HCT116 (cell line): ENCODE results near the gene CSHL1. TPM values are rescaled to one million over a fixed set of nuclear protein-coding genes. Genes with fewer than 3 reads are reported as not detected.

Experiments used
- ATAC-seq: fragments of 200-7000 bp; cut with Tn5 transposase; 2 replicates; pipeline ENCODE4 v1.9.1; 2020; ENCODE audit warnings: mild to moderate bottlenecking, moderate library complexity
- BruUV-seq: library from RNA; stranded (reverse); fragments of 400-500 nt; replicated peaks from 2 replicates; lab custom pipeline; 2021; lab: Mats Ljungman, UMichigan
- CTCF ChIA-PET: fragments of 300-600 bp; sonication (Branson Sonifier 250); formaldehyde crosslinking; loops from one replicate; lab custom pipeline; 2021; ENCODE audit warnings: antibody characterized with exemption; lab: Charles Lee
- POLR2A ChIA-PET: fragments of 300-600, 350-600 bp; sonication (Branson Sonifier 250); formaldehyde crosslinking; loops from one replicate; lab custom pipeline; 2021; ENCODE audit warnings: antibody characterized with exemption; lab: Charles Lee
- RAD21 ChIA-PET, 2 experiments: fragments of 300-600 bp; sonication (Branson Sonifier 250); formaldehyde crosslinking; loops; one replicate each; lab custom pipeline; 2023; ENCODE audit warnings: low total read pairs in 2 of 2; ENCODE audit not compliant: uncharacterized antibody in 2 of 2, unreplicated experiment in 2 of 2, low non-redundant PET in 1 of 2; lab: Charles Lee
- DNase-seq: peaks from one replicate; pipeline ENCODE4 v3.0.0-alpha.2; 2010; ENCODE audit warnings: low read depth, low spot score
- H2AFZ ChIP-seq: fragments of 200-600 bp; shearing (Covaris generic), sonication (generic); 2 replicates; pipeline ENCODE4 v1.6.1; 2017; ENCODE audit warnings: low read depth, mixed run types, mixed read lengths, antibody characterized with exemption, low read length; ENCODE audit not compliant: poor library complexity, severe bottlenecking
- H3K27ac ChIP-seq: 2 replicates; pipeline ENCODE4 v1.5.1; 2012; ENCODE audit warnings: low read depth, low read length
- H3K27me3 ChIP-seq: fragments of 200-600 bp; sonication (generic); 2 replicates; pipeline ENCODE4 v1.6.1; 2016; ENCODE audit warnings: mixed run types, low read length, mixed read lengths; ENCODE audit not compliant: insufficient read depth
- H3K36me3 ChIP-seq, 2 experiments: fragments of 200-500 bp in 1 of 2; fragments of 200-600 bp in 1 of 2; sonication (Bioruptor generic) in 1 of 2; sonication (generic) in 1 of 2; 2 replicates each; pipeline versions ENCODE4 v1.5.1 to v1.6.1; 2014 to 2016; ENCODE audit warnings: low read length in 2 of 2, inconsistent platforms in 1 of 2, mixed read lengths in 1 of 2, mixed run types in 1 of 2; ENCODE audit not compliant: insufficient read depth in 2 of 2, control insufficient read depth in 1 of 2
- H3K4me1 ChIP-seq, 2 experiments: fragments of 200-600 bp in 1 of 2; sonication (generic) in 1 of 2; 2 replicates each; pipeline versions ENCODE4 v1.5.1 to v1.6.1; 2012 to 2017; ENCODE audit warnings: low read length in 2 of 2, inconsistent platforms in 1 of 2, mild to moderate bottlenecking in 1 of 2, mixed read lengths in 1 of 2, mixed run types in 1 of 2, moderate library complexity in 1 of 2; ENCODE audit not compliant: insufficient read depth in 2 of 2, control insufficient read depth in 1 of 2
- H3K4me2 ChIP-seq: fragments of 200-600 bp; sonication (generic); 2 replicates; pipeline ENCODE4 v1.6.1; 2017; ENCODE audit warnings: mixed run types, low read length, mixed read lengths
- H3K4me3 ChIP-seq, 2 experiments: fragments of 200-600 bp in 1 of 2; sonication (generic) in 1 of 2; replicated peaks in 1 of 2; 2 replicates each; pipeline ENCODE4 v1.5.1; 2011 to 2016; ENCODE audit warnings: low read length in 2 of 2, control low read depth in 1 of 2, low read depth in 1 of 2, mild to moderate bottlenecking in 1 of 2, mixed read lengths in 1 of 2, mixed run types in 1 of 2
- H3K79me2 ChIP-seq: fragments of 200-600 bp; sonication (generic); 2 replicates; pipeline ENCODE4 v1.6.1; 2017; ENCODE audit warnings: mild to moderate bottlenecking, mixed run types, low read length, moderate library complexity, mixed read lengths; ENCODE audit not compliant: insufficient read depth
- H3K9ac ChIP-seq: fragments of 200-600 bp; sonication (generic); 2 replicates; pipeline ENCODE4 v1.6.1; 2016; ENCODE audit warnings: low read length, mixed read lengths
- H3K9me2 ChIP-seq: fragments of 200-600 bp; sonication (generic), shearing (Covaris generic); 2 replicates; pipeline ENCODE4 v1.6.1; 2017; ENCODE audit warnings: mixed run types, mild to moderate bottlenecking, moderate library complexity; ENCODE audit not compliant: insufficient read depth
- H3K9me3 ChIP-seq, 2 experiments: fragments of 200-500 bp in 1 of 2; fragments of 200-600 bp in 1 of 2; sonication (Bioruptor generic) in 1 of 2; sonication (generic) in 1 of 2; 2 replicates each; pipeline ENCODE4 v1.6.1; 2014 to 2017; ENCODE audit warnings: low read length in 2 of 2, mixed read lengths in 2 of 2, inconsistent platforms in 1 of 2, low read depth in 1 of 2, mild to moderate bottlenecking in 1 of 2, mixed run types in 1 of 2, moderate library complexity in 1 of 2; ENCODE audit not compliant: control insufficient read depth in 1 of 2, insufficient read depth in 1 of 2
- H4K20me1 ChIP-seq: fragments of 200-600 bp; sonication (generic), shearing (Covaris generic); 2 replicates; pipeline ENCODE4 v1.6.1; 2017; ENCODE audit warnings: mixed run types, mild to moderate bottlenecking, moderate library complexity; ENCODE audit not compliant: insufficient read depth
- CBX3 ChIP-seq: IDR thresholded peaks from 2 replicates; pipeline ENCODE4 v1.6.1; 2012; ENCODE audit warnings: low read depth
- CTCF ChIP-seq, 3 experiments: fragments of 200-600 bp in 1 of 3; sonication (generic) in 1 of 3; IDR thresholded peaks in 2 of 3; conservative IDR thresholded peaks in 1 of 3; 2 replicates each; pipeline ENCODE4 v1.5.1; 2012 to 2017; ENCODE audit warnings: low read depth in 2 of 3, low read length in 2 of 3, antibody characterized with exemption in 1 of 3, borderline replicate concordance in 1 of 3, control low read depth in 1 of 3, mild to moderate bottlenecking in 1 of 3, mixed read lengths in 1 of 3, mixed run types in 1 of 3, moderate library complexity in 1 of 3; ENCODE audit not compliant: insufficient read depth in 1 of 3
- ELF1 ChIP-seq: IDR thresholded peaks from 2 replicates; pipeline ENCODE4 v1.6.1; 2012; ENCODE audit warnings: low read depth, borderline replicate concordance
- EZH2 ChIP-seq: fragments of 200-600 bp; sonication (generic); IDR thresholded peaks from 2 replicates; pipeline ENCODE4 v1.6.1; 2017; ENCODE audit warnings: antibody characterized with exemption, mixed run types
- EZH2phosphoT487 ChIP-seq: fragments of 200-600 bp; IDR thresholded peaks from 2 replicates; pipeline ENCODE4 v1.6.1; 2018; ENCODE audit warnings: antibody characterized with exemption, borderline replicate concordance
- FOSL1 ChIP-seq: IDR thresholded peaks from 2 replicates; pipeline ENCODE4 v1.6.1; 2012; ENCODE audit warnings: low read depth
- JUND ChIP-seq: IDR thresholded peaks from 2 replicates; pipeline ENCODE4 v1.6.1; 2012
- POLR2AphosphoS5 ChIP-seq: IDR thresholded peaks from 2 replicates; pipeline ENCODE4 v1.6.1; 2011; ENCODE audit warnings: mild to moderate bottlenecking, low read depth, low read length, moderate library complexity
- REST ChIP-seq: IDR thresholded peaks from 2 replicates; pipeline ENCODE4 v1.6.1; 2012; ENCODE audit warnings: low read depth
- SIN3A ChIP-seq: IDR thresholded peaks from 2 replicates; pipeline ENCODE4 v1.6.1; 2012; ENCODE audit warnings: low read depth
- SRF ChIP-seq: IDR thresholded peaks from 2 replicates; pipeline ENCODE4 v1.6.1; 2012; ENCODE audit warnings: low read depth
- TCF7L2 ChIP-seq: IDR thresholded peaks from 2 replicates; pipeline ENCODE4 v1.7.0; 2011; ENCODE audit warnings: borderline replicate concordance, inconsistent platforms; ENCODE audit not compliant: insufficient read depth, insufficient read length; ENCODE audit errors: extremely low read depth
- ZBTB33 ChIP-seq: IDR thresholded peaks from 2 replicates; pipeline ENCODE4 v1.6.1; 2011; ENCODE audit warnings: mild to moderate bottlenecking, low read length, moderate library complexity; ENCODE audit not compliant: insufficient replicate concordance; ENCODE audit errors: extremely low read depth
- ZNF274 ChIP-seq: fragments of 200-500 bp; sonication (Bioruptor generic); IDR thresholded peaks from 2 replicates; pipeline ENCODE4 v1.6.1; 2014; ENCODE audit warnings: mild to moderate bottlenecking, low read depth, low read length, inconsistent platforms
- intact Hi-C: fragments of 100-400 bp; cut with micrococcal nuclease; formaldehyde crosslinking; loops from 2 replicates; pipeline ENCODE4 v1.10.0; 2022
- total RNA-seq: library from RNA; stranded (reverse); gene quantifications from one replicate; pipeline ENCODE4 v1.2.1, GENCODE V29; 2021; ENCODE audit not compliant: unreplicated experiment

The CSHL1 gene
- total RNA-seq, 1 experiment from 2014 or later = not detected

GRCh38 chr17:63937920-63938319 is 26.9 kb upstream of the CSHL1 start:
- no peak overlapping the region for H3K9ac ChIP-seq
- DNase-seq = no peak
- H3K4me3 ChIP-seq = no peak overlapping the region
- H3K9me2 ChIP-seq = no peaks in the 10 kb centered on the region
- ChIA-PET POLR2A (no interaction called here), CTCF (interaction anchor here (0.7 to 1.6 kb wide), 2 partner anchors 9 to 196 kb away, joined by 4 to 5 read pairs; no protein-coding TSS in a partner anchor), RAD21 (no interaction called here)
- no peaks in the 10 kb centered on the region for H3K27me3 ChIP-seq
- H4K20me1 ChIP-seq = no peaks in the 10 kb centered on the region
- H3K9me3 ChIP-seq = no peaks in the 10 kb centered on the region
- no peaks in the 10 kb centered on the region for H3K4me1 ChIP-seq
- H2AFZ ChIP-seq = no peak overlapping the region
- BruUV-seq = no TSS peak
- TF ChIP-seq ZNF274 (no peak), ZBTB33 (no peak), CBX3 (no peak), SIN3A (no peak), EZH2phosphoT487 (no peak), JUND (no peak), EZH2 (no peak), TCF7L2 (no peak), SRF (no peak), POLR2AphosphoS5 (no peak), REST (no peak), FOSL1 (no peak), CTCF (IDR thresholded peaks at IDR 0.05 in 2 of 3, conservative IDR thresholded peaks at IDR 0.05 in 1 of 3; ENCODE audit: borderline replicate concordance in 1 of 3, insufficient read depth in 1 of 3, low read depth in 2 of 3, low read length in 2 of 3) (no peak), ELF1 (no peak)
- no peaks in the 10 kb centered on the region for H3K36me3 ChIP-seq
- intact Hi-C loops = no loop called here
- H3K79me2 ChIP-seq = no peaks in the 10 kb centered on the region
- ATAC-seq = no peak
- H3K27ac ChIP-seq = no peak overlapping the region
- H3K4me2 ChIP-seq = no peak overlapping the region
